IMR-90 (cell line): ENCODE measurements around the gene CACNA2D4. TPM values are rescaled to one million over a fixed set of nuclear protein-coding genes. Genes with fewer than 3 reads are reported as not detected.

Experiments
- ATAC-seq: fragments of 200-7000 bp; cut with Tn5 transposase; 2 replicates; pipeline ENCODE4 v1.9.1; 2020; ENCODE audit warnings: low read depth, mild to moderate bottlenecking, moderate library complexity
- BruUV-seq: library from RNA; stranded (reverse); fragments of 400-500 nt; replicated peaks from 2 replicates; lab custom pipeline; 2021; lab: Mats Ljungman, UMichigan
- CTCF ChIA-PET: fragments of 300-600 bp; formaldehyde crosslinking; extraction: SDS; loops from one replicate; lab custom pipeline; 2021; ENCODE audit warnings: antibody characterized with exemption; lab: Yijun Ruan, JAX
- POLR2A ChIA-PET: fragments of 300-600 bp; sonication (Branson Sonifier 250); formaldehyde crosslinking; loops from one replicate; lab custom pipeline; 2022; ENCODE audit warnings: antibody characterized with exemption; ENCODE audit not compliant: unreplicated experiment; lab: Charles Lee
- DNase-seq: peaks from one replicate; pipeline ENCODE4 v3.0.0; 2013
- H2AFZ ChIP-seq: replicated peaks from 2 replicates; pipeline ENCODE3; 2013; ENCODE audit warnings: low read length, mild to moderate bottlenecking; ENCODE audit not compliant: poor library complexity
- H2AK5ac ChIP-seq: 2 replicates; pipeline ENCODE4 v1.6.1; 2013; ENCODE audit warnings: low read depth, low read length, inconsistent platforms
- H2AK9ac ChIP-seq: replicated peaks from 2 replicates; pipeline ENCODE3; 2013; ENCODE audit warnings: mild to moderate bottlenecking, low read depth, low read length, moderate library complexity; ENCODE audit not compliant: poor library complexity
- H2BK120ac ChIP-seq: 2 replicates; pipeline ENCODE4 v1.6.1; 2013; ENCODE audit warnings: low read depth, low read length, inconsistent platforms
- H2BK15ac ChIP-seq: 3 replicates; pipeline ENCODE4 v1.6.1; 2013; ENCODE audit warnings: low read depth, low read length, inconsistent platforms
- H2BK20ac ChIP-seq: 2 replicates; pipeline ENCODE4 v1.6.1; 2013; ENCODE audit warnings: low read depth, mild to moderate bottlenecking, inconsistent platforms, low read length, moderate library complexity
- H2BK5ac ChIP-seq: 2 replicates; pipeline ENCODE4 v1.6.1; 2013; ENCODE audit warnings: mild to moderate bottlenecking, low read depth, low read length, inconsistent platforms; ENCODE audit not compliant: poor library complexity, severe bottlenecking
- H3K14ac ChIP-seq: replicated peaks from 2 replicates; pipeline ENCODE4 v1.6.1; 2013; ENCODE audit warnings: low read depth, low read length, inconsistent platforms
- H3K18ac ChIP-seq: 2 replicates; pipeline ENCODE4 v1.6.1; 2013; ENCODE audit warnings: low read depth, low read length, control low read depth
- H3K23ac ChIP-seq: 2 replicates; pipeline ENCODE4 v1.6.1; 2013; ENCODE audit warnings: low read depth, low read length, inconsistent platforms
- H3K27ac ChIP-seq: 2 replicates; pipeline ENCODE4 v1.5.1; 2013; ENCODE audit warnings: mild to moderate bottlenecking, control low read depth, low read length; ENCODE audit not compliant: insufficient read depth
- H3K27me3 ChIP-seq: 2 replicates; pipeline ENCODE4 v1.6.1; 2013; ENCODE audit warnings: low read length; ENCODE audit not compliant: control insufficient read depth, insufficient read depth
- H3K36me3 ChIP-seq: 2 replicates; pipeline ENCODE4 v1.6.1; 2013; ENCODE audit warnings: low read length, mixed read lengths; ENCODE audit not compliant: control insufficient read depth, insufficient read depth
- H3K4ac ChIP-seq: 2 replicates; pipeline ENCODE4 v1.6.1; 2013; ENCODE audit warnings: low read depth, low read length, inconsistent platforms
- H3K4me1 ChIP-seq: 2 replicates; pipeline ENCODE4 v1.6.1; 2013; ENCODE audit warnings: low read length, mixed read lengths; ENCODE audit not compliant: control insufficient read depth, insufficient read depth
- H3K4me2 ChIP-seq: 2 replicates; pipeline ENCODE4 v1.6.1; 2013; ENCODE audit warnings: low read depth, mild to moderate bottlenecking, control low read depth, low read length, moderate library complexity
- H3K4me3 ChIP-seq: 2 replicates; pipeline ENCODE4 v1.5.1; 2013; ENCODE audit warnings: low read depth, mild to moderate bottlenecking, control low read depth, low read length, moderate library complexity; ENCODE audit not compliant: insufficient read depth
- H3K56ac ChIP-seq: 2 replicates; pipeline ENCODE4 v1.6.1; 2013; ENCODE audit warnings: low read length, inconsistent platforms; ENCODE audit not compliant: insufficient read depth; ENCODE audit errors: extremely low read depth
- H3K79me1 ChIP-seq, 2 experiments: 2 replicates each; pipeline ENCODE4 v1.6.1; 2013; ENCODE audit warnings: low read length in 2 of 2, inconsistent platforms in 1 of 2, low read depth in 1 of 2
- H3K9ac ChIP-seq: 2 replicates; pipeline ENCODE4 v1.6.1; 2013; ENCODE audit warnings: low read depth, low read length, control low read depth
- H3K9me1 ChIP-seq: 2 replicates; pipeline ENCODE4 v1.6.1; 2013; ENCODE audit warnings: low read length, inconsistent platforms; ENCODE audit not compliant: insufficient read depth
- H3K9me3 ChIP-seq: 2 replicates; pipeline ENCODE4 v1.6.1; 2013; ENCODE audit warnings: low read length; ENCODE audit not compliant: control insufficient read depth, insufficient read depth
- H4K20me1 ChIP-seq: 2 replicates; pipeline ENCODE4 v1.6.1; 2013; ENCODE audit warnings: low read length, inconsistent platforms; ENCODE audit not compliant: insufficient read depth
- H4K5ac ChIP-seq: 2 replicates; pipeline ENCODE4 v1.6.1; 2013; ENCODE audit warnings: mild to moderate bottlenecking, low read depth, low read length, control low read depth
- H4K8ac ChIP-seq, 2 experiments: 2 replicates each; pipeline ENCODE4 v1.6.1; 2013; ENCODE audit warnings: low read depth in 2 of 2, low read length in 2 of 2, control low read depth in 1 of 2, inconsistent platforms in 1 of 2
- H4K91ac ChIP-seq: 2 replicates; pipeline ENCODE4 v1.6.1; 2013; ENCODE audit warnings: low read depth, low read length, inconsistent platforms; ENCODE audit not compliant: insufficient read depth
- BHLHE40 ChIP-seq: fragments of 150-350 bp; IDR thresholded peaks from 2 replicates; pipeline ENCODE4 v1.6.1; 2016; ENCODE audit warnings: mild to moderate bottlenecking, low read depth, low read length
- MAFK ChIP-seq: IDR thresholded peaks from 2 replicates; pipeline ENCODE4 v1.6.1; 2012; ENCODE audit warnings: low read depth, low read length, improper control_type of control experiment
- WGBS, 2 experiments: methylation state at CpG; one replicate each; pipeline versions ENCODE4 v1.1.5 to v1.1.7; 2013; ENCODE audit warnings: missing lambda C conversion rate in 2 of 2; ENCODE audit not compliant: insufficient read length in 1 of 2; ENCODE audit errors: extremely low coverage in 2 of 2; 5-methylcytosine and 5-hydroxymethylcytosine counted together
- dilution Hi-C: fragments of 300-500 bp; cut with HindIII; formaldehyde crosslinking; loops from one replicate; pipeline ENCODE4 v1.14.3; 2018; ENCODE audit warnings: low sequenced_read_pairs; ENCODE audit not compliant: unreplicated experiment
- in situ Hi-C: fragments of 300-500 bp; cut with MboI; formaldehyde crosslinking; loops from 3 replicates; pipeline ENCODE4 v1.14.3; 2019; ENCODE audit warnings: low sequenced_read_pairs, inconsistent platforms, mixed read lengths
- intact Hi-C: fragments of 100-400 bp; cut with micrococcal nuclease; formaldehyde crosslinking; loops from 2 replicates; pipeline ENCODE4 v1.10.0; 2022
- polyA plus RNA-seq, 3 experiments: library from polyadenylated mRNA; depleted of rRNA; stranded (reverse); fragments of >200 nt; gene quantifications; 2 replicates each; pipeline ENCODE4 v1.2.3, GENCODE V29; 2012; ENCODE audit warnings: low replicate concordance in 1 of 3
- total RNA-seq: library from RNA; depleted of rRNA; stranded (reverse); fragments of >200 nt; gene quantifications from 2 replicates; pipeline ENCODE4 v1.2.3, GENCODE V29; 2012
- TF ChIP-seq, protein P1 (sequence below): fragments of 150-350 bp; IDR thresholded peaks from 2 replicates; pipeline ENCODE4 v1.6.1; 2017; ENCODE audit warnings: mild to moderate bottlenecking, antibody characterized with exemption, low read length, low read depth

CACNA2D4 gene
- total and polyA plus RNA-seq, 2 of the 4 experiments (the other 2 are of a cell fraction): 0.18 to 0.22 TPM

GRCh38 chr12:1865284-1865866 is 53.1 kb downstream of the CACNA2D4 start:
- H3K79me1 ChIP-seq: no peaks in the 10 kb centered on the region
- DNase-seq (no peak), ATAC-seq (no peak)
- peaks cover 8% of the 10 kb centered on the region for H3K9me3 ChIP-seq
- H4K5ac ChIP-seq: no peak overlapping the region
- intact Hi-C loops (no loop called here), dilution Hi-C loops (no loop called here), in situ Hi-C loops (no loop called here)
- POLR2A ChIA-PET: no interaction called here
- H3K4me1 ChIP-seq: no peaks in the 10 kb centered on the region; the same call in 1 of the 2 replicates
- H4K20me1 ChIP-seq: no peaks in the 10 kb centered on the region
- no peak overlapping the region for H2BK5ac ChIP-seq
- no peak overlapping the region for H4K91ac ChIP-seq
- CTCF ChIA-PET: no interaction called here
- no peak overlapping the region for H2AFZ ChIP-seq
- no peak overlapping the region for H3K4me3 ChIP-seq
- 66% methylated on average over 15 of the region's 32 CpGs; no CpG with 5 or more reads in 1 of the 2 experiments for WGBS, 2 experiments
- H3K4ac ChIP-seq: no peak overlapping the region
- no peak for TF ChIP-seq BHLHE40
- no peak for TF ChIP-seq MAFK
- TF ChIP-seq, protein P1, sequence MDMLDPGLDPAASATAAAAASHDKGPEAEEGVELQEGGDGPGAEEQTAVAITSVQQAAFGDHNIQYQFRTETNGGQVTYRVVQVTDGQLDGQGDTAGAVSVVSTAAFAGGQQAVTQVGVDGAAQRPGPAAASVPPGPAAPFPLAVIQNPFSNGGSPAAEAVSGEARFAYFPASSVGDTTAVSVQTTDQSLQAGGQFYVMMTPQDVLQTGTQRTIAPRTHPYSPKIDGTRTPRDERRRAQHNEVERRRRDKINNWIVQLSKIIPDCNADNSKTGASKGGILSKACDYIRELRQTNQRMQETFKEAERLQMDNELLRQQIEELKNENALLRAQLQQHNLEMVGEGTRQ: peak; percentile 49; the same call in 1 of the 2 replicates
- no peak overlapping the region for H3K27ac ChIP-seq
- no peaks in the 10 kb centered on the region for H3K9me1 ChIP-seq
- H4K8ac ChIP-seq: no peak overlapping the region
- no peak overlapping the region for H3K23ac ChIP-seq
- no TSS peak for BruUV-seq
- no peak overlapping the region for H2AK9ac ChIP-seq
- no peaks in the 10 kb centered on the region for H3K36me3 ChIP-seq
- H3K4me2 ChIP-seq: no peak overlapping the region
- no peak overlapping the region for H2BK120ac ChIP-seq
- no peak overlapping the region for H2BK15ac ChIP-seq
- H3K27me3 ChIP-seq: peaks cover 40% of the 10 kb centered on the region
- H3K18ac ChIP-seq: no peak overlapping the region
- no peak overlapping the region for H2AK5ac ChIP-seq
- no peak overlapping the region for H3K9ac ChIP-seq
- H3K14ac ChIP-seq: no peak overlapping the region
- no peak overlapping the region for H3K56ac ChIP-seq
- H2BK20ac ChIP-seq: no peak overlapping the region
